HepG2 (cell line): ENCODE measurements around the gene ARMH1. TPM values are rescaled to one million over a fixed set of nuclear protein-coding genes. Genes with fewer than 3 reads are reported as not detected.
A peak's percentile ranks its signal among the peaks of the same experiment; 100 is the strongest.

ENCODE experiments used
- ADNP ChIP-seq: sonication (generic); formaldehyde crosslinking; IDR thresholded peaks from 2 replicates; pipeline ENCODE4 v1.4.0; 2020; ENCODE audit warnings: missing genetic modification reagents
- FOXA3 ChIP-seq: IDR thresholded peaks from 2 replicates; pipeline ENCODE4 v1.6.1; 2016; ENCODE audit warnings: missing genetic modification reagents, missing compliant biosample characterization
- GPBP1L1 ChIP-seq: sonication (generic); formaldehyde crosslinking; IDR thresholded peaks from 2 replicates; pipeline ENCODE4 v1.5.0; 2020; ENCODE audit warnings: mild to moderate bottlenecking, missing genetic modification reagents
- MLLT10 ChIP-seq: sonication (generic); formaldehyde crosslinking; IDR thresholded peaks from 2 replicates; pipeline ENCODE4 v1.4.0; 2020; ENCODE audit warnings: missing genetic modification reagents
- NFATC3 ChIP-seq: sonication (generic); formaldehyde crosslinking; IDR thresholded peaks from 2 replicates; pipeline ENCODE4 v1.5.1; 2020; ENCODE audit warnings: mild to moderate bottlenecking, missing genetic modification reagents
- NFYB ChIP-seq: sonication (generic); formaldehyde crosslinking; IDR thresholded peaks from 2 replicates; pipeline ENCODE4 v1.4.0; 2020; ENCODE audit warnings: missing genetic modification reagents
- PRMT3 ChIP-seq: sonication (generic); formaldehyde crosslinking; IDR thresholded peaks from 2 replicates; pipeline ENCODE4 v1.8.1; 2022; ENCODE audit warnings: low read depth, mild to moderate bottlenecking, moderate library complexity, missing genetic modification reagents, borderline replicate concordance
- SIN3B ChIP-seq: fragments of 150-350 bp; IDR thresholded peaks from 2 replicates; pipeline ENCODE4 v1.6.1; 2014; ENCODE audit warnings: low read length
- TOPORS ChIP-seq: sonication (generic); formaldehyde crosslinking; IDR thresholded peaks from 2 replicates; pipeline ENCODE4 v1.8.0; 2023; ENCODE audit warnings: mild to moderate bottlenecking, missing genetic modification reagents
- USF2 ChIP-seq, 2 experiments: sonication (generic) in 1 of 2; formaldehyde crosslinking in 1 of 2; IDR thresholded peaks; 2 replicates each; pipeline versions ENCODE4 v1.5.1 to v1.6.1; 2011 to 2020; ENCODE audit warnings: borderline replicate concordance in 1 of 2, low read depth in 1 of 2, low read length in 1 of 2, mild to moderate bottlenecking in 1 of 2, missing genetic modification reagents in 1 of 2, moderate library complexity in 1 of 2
- ZBTB1 ChIP-seq: sonication (generic); formaldehyde crosslinking; IDR thresholded peaks from 2 replicates; pipeline ENCODE4 v1.4.0; 2020; ENCODE audit warnings: missing genetic modification reagents, borderline replicate concordance
- ZFP90 ChIP-seq: sonication (generic); formaldehyde crosslinking; IDR thresholded peaks from 2 replicates; pipeline ENCODE4 v1.8.0; 2022; ENCODE audit warnings: missing genetic modification reagents, mild to moderate bottlenecking, inconsistent platforms, borderline replicate concordance
- ZMYM3 ChIP-seq: sonication (generic); formaldehyde crosslinking; IDR thresholded peaks from 2 replicates; pipeline ENCODE4 v1.5.1; 2020; ENCODE audit warnings: mild to moderate bottlenecking, missing genetic modification reagents
- ZNF446 ChIP-seq: sonication (generic); formaldehyde crosslinking; IDR thresholded peaks from 2 replicates; pipeline ENCODE4 v1.5.0; 2020; ENCODE audit warnings: mild to moderate bottlenecking, missing genetic modification reagents
- ZNF672 ChIP-seq: sonication (generic); formaldehyde crosslinking; IDR thresholded peaks from 2 replicates; pipeline ENCODE4 v1.8.1; 2022; ENCODE audit warnings: missing genetic modification reagents
- ZNF674 ChIP-seq: sonication (generic); formaldehyde crosslinking; IDR thresholded peaks from 2 replicates; pipeline ENCODE4 v1.5.0; 2020; ENCODE audit warnings: low read depth, mild to moderate bottlenecking, missing genetic modification reagents
- polyA plus RNA-seq, 8 experiments: library from polyadenylated mRNA; depleted of rRNA in 3 of 8; stranded (reverse) in 7 of 8; unstranded in 1 of 8; fragments of >200 nt; fragmentation: Illumina TruSeq in 4 of 8; extraction: Trizol in 4 of 8; gene quantifications; 2 replicates each; pipeline versions ENCODE4 v1.2.1 to v1.2.3, GENCODE V29; 2011 to 2016; ENCODE audit warnings: low read depth in 4 of 8, missing spikeins in 1 of 8, mixed read lengths in 1 of 8; ENCODE audit not compliant: insufficient read depth in 1 of 8
- total RNA-seq, 5 experiments: library from RNA; depleted of rRNA; stranded (reverse); fragments of >200 nt; fragmentation: Illumina TruSeq; extraction: Trizol; gene quantifications; 2 replicates each; pipeline ENCODE4 v1.2.3, GENCODE V29; 2016; ENCODE audit warnings: low read depth in 1 of 5
- TF ChIP-seq, protein P1 (sequence below): sonication (generic); formaldehyde crosslinking; IDR thresholded peaks from 2 replicates; pipeline ENCODE4 v1.4.0; 2020; ENCODE audit warnings: missing genetic modification reagents, mild to moderate bottlenecking, borderline replicate concordance
- TF ChIP-seq, protein P2 (sequence below): sonication (generic); formaldehyde crosslinking; IDR thresholded peaks from 2 replicates; pipeline ENCODE4 v1.4.0; 2020; ENCODE audit warnings: missing genetic modification reagents
- TF ChIP-seq, protein P3 (sequence below): sonication (generic); formaldehyde crosslinking; IDR thresholded peaks from 2 replicates; pipeline ENCODE4 v1.4.0; 2020; ENCODE audit warnings: mild to moderate bottlenecking, missing genetic modification reagents

ARMH1 gene
- total and polyA plus RNA-seq, 2 of the 13 experiments (the other 11 are each of a cell fraction or from before 2014, with no cell fraction given): 0.69 TPM; not detected in 1

DNA sequence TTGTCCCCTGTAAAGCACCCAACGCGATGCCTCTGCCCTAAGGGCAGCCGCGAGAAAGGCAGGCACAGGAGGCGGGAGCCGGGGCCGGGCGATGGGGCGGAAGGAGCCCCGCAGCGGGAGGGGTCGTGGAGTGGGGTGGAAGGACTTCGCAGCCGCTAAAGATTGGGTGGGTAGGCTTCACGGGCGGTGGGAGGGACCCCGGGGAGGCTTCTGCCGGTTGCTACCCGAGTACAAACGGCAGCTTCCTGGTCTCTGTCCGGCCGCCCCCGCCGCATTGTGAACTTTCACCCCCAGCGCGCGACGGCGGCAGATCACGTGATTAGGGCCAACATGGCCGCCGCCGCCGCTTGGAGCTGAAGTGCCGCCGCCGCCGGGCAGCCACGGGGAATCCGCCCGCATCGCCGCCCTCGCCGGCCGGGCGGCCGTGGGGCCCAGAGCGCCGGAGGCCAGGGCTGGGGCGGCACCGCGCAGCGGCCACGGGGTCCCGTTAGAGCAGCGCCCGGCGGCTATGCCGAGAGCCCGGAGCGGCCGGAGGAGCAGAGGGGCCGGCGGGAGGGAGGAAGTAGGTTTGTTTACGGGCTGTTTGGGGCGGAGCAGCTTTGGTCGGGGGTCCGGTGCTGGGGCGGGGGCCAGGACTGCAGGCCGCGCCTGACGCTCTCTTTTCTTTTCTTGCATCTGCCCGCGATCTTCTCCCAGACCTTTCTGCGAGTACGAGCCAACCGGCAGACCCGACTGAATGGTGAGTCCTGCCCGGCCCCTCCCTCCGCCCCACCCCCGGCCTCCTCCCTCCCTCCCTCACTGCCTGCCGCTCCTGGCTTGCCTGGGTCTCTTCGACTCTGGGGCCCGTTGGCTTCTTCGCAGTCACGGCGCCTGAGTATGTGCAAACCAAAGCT is 42.6 kb upstream of the ARMH1 start (continued):
- TF ChIP-seq, protein P1, sequence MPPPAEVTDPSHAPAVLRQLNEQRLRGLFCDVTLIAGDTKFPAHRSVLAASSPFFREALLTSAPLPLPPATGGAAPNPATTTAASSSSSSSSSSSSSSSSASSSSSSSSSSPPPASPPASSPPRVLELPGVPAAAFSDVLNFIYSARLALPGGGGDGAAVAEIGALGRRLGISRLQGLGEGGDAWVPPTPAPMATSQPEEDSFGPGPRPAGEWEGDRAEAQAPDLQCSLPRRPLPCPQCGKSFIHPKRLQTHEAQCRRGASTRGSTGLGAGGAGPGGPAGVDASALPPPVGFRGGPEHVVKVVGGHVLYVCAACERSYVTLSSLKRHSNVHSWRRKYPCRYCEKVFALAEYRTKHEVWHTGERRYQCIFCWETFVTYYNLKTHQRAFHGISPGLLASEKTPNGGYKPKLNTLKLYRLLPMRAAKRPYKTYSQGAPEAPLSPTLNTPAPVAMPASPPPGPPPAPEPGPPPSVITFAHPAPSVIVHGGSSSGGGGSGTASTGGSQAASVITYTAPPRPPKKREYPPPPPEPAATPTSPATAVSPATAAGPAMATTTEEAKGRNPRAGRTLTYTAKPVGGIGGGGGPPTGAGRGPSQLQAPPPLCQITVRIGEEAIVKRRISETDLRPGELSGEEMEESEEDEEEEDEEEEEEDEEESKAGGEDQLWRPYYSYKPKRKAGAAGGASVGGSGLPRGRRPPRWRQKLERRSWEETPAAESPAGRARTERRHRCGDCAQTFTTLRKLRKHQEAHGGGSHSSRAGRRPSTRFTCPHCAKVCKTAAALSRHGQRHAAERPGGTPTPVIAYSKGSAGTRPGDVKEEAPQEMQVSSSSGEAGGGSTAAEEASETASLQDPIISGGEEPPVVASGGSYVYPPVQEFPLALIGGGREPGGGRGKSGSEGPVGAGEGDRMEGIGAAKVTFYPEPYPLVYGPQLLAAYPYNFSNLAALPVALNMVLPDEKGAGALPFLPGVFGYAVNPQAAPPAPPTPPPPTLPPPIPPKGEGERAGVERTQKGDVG: 0 out of 2 replicates have a peak, but pooled peaks have one; percentile 77
- TF ChIP-seq ZBTB1 (CRISPR knock-in tag) (no peak), ZNF446 (CRISPR knock-in tag) (no peak), USF2 (IDR thresholded peaks at IDR 0.05; ENCODE audit: low read depth, low read length) (peak; percentile 77), USF2 (CRISPR knock-in tag; IDR thresholded peaks at IDR 0.05; ENCODE audit: borderline replicate concordance) (peak; percentile 87), ZNF674 (CRISPR knock-in tag) (0 out of 2 replicates have a peak, but pooled peaks have one; percentile 86), ZNF672 (CRISPR knock-in tag) (no peak), GPBP1L1 (CRISPR knock-in tag) (no peak), ZMYM3 (no peak), NFATC3 (CRISPR knock-in tag) (no peak), ZFP90 (CRISPR knock-in tag) (no peak), SIN3B (no peak), FOXA3 (CRISPR knock-in tag) (no peak; the same call in 1 of the 2 replicates), MLLT10 (CRISPR knock-in tag) (no peak), NFYB (no peak), TOPORS (CRISPR knock-in tag) (peak; percentile 73), PRMT3 (CRISPR knock-in tag) (no peak), ADNP (no peak)
- TF ChIP-seq, protein P2, sequence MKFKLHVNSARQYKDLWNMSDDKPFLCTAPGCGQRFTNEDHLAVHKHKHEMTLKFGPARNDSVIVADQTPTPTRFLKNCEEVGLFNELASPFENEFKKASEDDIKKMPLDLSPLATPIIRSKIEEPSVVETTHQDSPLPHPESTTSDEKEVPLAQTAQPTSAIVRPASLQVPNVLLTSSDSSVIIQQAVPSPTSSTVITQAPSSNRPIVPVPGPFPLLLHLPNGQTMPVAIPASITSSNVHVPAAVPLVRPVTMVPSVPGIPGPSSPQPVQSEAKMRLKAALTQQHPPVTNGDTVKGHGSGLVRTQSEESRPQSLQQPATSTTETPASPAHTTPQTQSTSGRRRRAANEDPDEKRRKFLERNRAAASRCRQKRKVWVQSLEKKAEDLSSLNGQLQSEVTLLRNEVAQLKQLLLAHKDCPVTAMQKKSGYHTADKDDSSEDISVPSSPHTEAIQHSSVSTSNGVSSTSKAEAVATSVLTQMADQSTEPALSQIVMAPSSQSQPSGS: no peak
- TF ChIP-seq, protein P3, sequence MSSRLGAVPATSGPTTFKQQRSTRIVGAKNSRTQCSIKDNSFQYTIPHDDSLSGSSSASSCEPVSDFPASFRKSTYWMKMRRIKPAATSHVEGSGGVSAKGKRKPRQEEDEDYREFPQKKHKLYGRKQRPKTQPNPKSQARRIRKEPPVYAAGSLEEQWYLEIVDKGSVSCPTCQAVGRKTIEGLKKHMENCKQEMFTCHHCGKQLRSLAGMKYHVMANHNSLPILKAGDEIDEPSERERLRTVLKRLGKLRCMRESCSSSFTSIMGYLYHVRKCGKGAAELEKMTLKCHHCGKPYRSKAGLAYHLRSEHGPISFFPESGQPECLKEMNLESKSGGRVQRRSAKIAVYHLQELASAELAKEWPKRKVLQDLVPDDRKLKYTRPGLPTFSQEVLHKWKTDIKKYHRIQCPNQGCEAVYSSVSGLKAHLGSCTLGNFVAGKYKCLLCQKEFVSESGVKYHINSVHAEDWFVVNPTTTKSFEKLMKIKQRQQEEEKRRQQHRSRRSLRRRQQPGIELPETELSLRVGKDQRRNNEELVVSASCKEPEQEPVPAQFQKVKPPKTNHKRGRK (CRISPR knock-in tag): no peak
